IMR-90 (cell line): Measurements from ENCODE around the gene SLC6A6. TPM values are rescaled to one million over a fixed set of nuclear protein-coding genes. Genes with fewer than 3 reads are reported as not detected.

Experiments used
- ATAC-seq: fragments of 200-7000 bp; cut with Tn5 transposase; 2 replicates; pipeline ENCODE4 v1.9.1; 2020; ENCODE audit warnings: low read depth, mild to moderate bottlenecking, moderate library complexity
- BruUV-seq: library from RNA; stranded (reverse); fragments of 400-500 nt; replicated peaks from 2 replicates; lab custom pipeline; 2021; lab: Mats Ljungman, UMichigan
- CTCF ChIA-PET: fragments of 300-600 bp; formaldehyde crosslinking; extraction: SDS; loops from one replicate; lab custom pipeline; 2021; ENCODE audit warnings: antibody characterized with exemption; lab: Yijun Ruan, JAX
- POLR2A ChIA-PET: fragments of 300-600 bp; sonication (Branson Sonifier 250); formaldehyde crosslinking; loops from one replicate; lab custom pipeline; 2022; ENCODE audit warnings: antibody characterized with exemption; ENCODE audit not compliant: unreplicated experiment; lab: Charles Lee
- DNase-seq: peaks from one replicate; pipeline ENCODE4 v3.0.0; 2013
- H2AFZ ChIP-seq: replicated peaks from 2 replicates; pipeline ENCODE3; 2013; ENCODE audit warnings: low read length, mild to moderate bottlenecking; ENCODE audit not compliant: poor library complexity
- H2AK5ac ChIP-seq: 2 replicates; pipeline ENCODE4 v1.6.1; 2013; ENCODE audit warnings: low read depth, low read length, inconsistent platforms
- H2AK9ac ChIP-seq: replicated peaks from 2 replicates; pipeline ENCODE3; 2013; ENCODE audit warnings: mild to moderate bottlenecking, low read depth, low read length, moderate library complexity; ENCODE audit not compliant: poor library complexity
- H2BK120ac ChIP-seq: 2 replicates; pipeline ENCODE4 v1.6.1; 2013; ENCODE audit warnings: low read depth, low read length, inconsistent platforms
- H2BK15ac ChIP-seq: 3 replicates; pipeline ENCODE4 v1.6.1; 2013; ENCODE audit warnings: low read depth, low read length, inconsistent platforms
- H2BK20ac ChIP-seq: 2 replicates; pipeline ENCODE4 v1.6.1; 2013; ENCODE audit warnings: low read depth, mild to moderate bottlenecking, inconsistent platforms, low read length, moderate library complexity
- H2BK5ac ChIP-seq: 2 replicates; pipeline ENCODE4 v1.6.1; 2013; ENCODE audit warnings: mild to moderate bottlenecking, low read depth, low read length, inconsistent platforms; ENCODE audit not compliant: poor library complexity, severe bottlenecking
- H3K14ac ChIP-seq: replicated peaks from 2 replicates; pipeline ENCODE4 v1.6.1; 2013; ENCODE audit warnings: low read depth, low read length, inconsistent platforms
- H3K18ac ChIP-seq: 2 replicates; pipeline ENCODE4 v1.6.1; 2013; ENCODE audit warnings: low read depth, low read length, control low read depth
- H3K23ac ChIP-seq: 2 replicates; pipeline ENCODE4 v1.6.1; 2013; ENCODE audit warnings: low read depth, low read length, inconsistent platforms
- H3K27ac ChIP-seq: 2 replicates; pipeline ENCODE4 v1.5.1; 2013; ENCODE audit warnings: mild to moderate bottlenecking, control low read depth, low read length; ENCODE audit not compliant: insufficient read depth
- H3K27me3 ChIP-seq: 2 replicates; pipeline ENCODE4 v1.6.1; 2013; ENCODE audit warnings: low read length; ENCODE audit not compliant: control insufficient read depth, insufficient read depth
- H3K36me3 ChIP-seq: 2 replicates; pipeline ENCODE4 v1.6.1; 2013; ENCODE audit warnings: low read length, mixed read lengths; ENCODE audit not compliant: control insufficient read depth, insufficient read depth
- H3K4ac ChIP-seq: 2 replicates; pipeline ENCODE4 v1.6.1; 2013; ENCODE audit warnings: low read depth, low read length, inconsistent platforms
- H3K4me1 ChIP-seq: 2 replicates; pipeline ENCODE4 v1.6.1; 2013; ENCODE audit warnings: low read length, mixed read lengths; ENCODE audit not compliant: control insufficient read depth, insufficient read depth
- H3K4me2 ChIP-seq: 2 replicates; pipeline ENCODE4 v1.6.1; 2013; ENCODE audit warnings: low read depth, mild to moderate bottlenecking, control low read depth, low read length, moderate library complexity
- H3K4me3 ChIP-seq: 2 replicates; pipeline ENCODE4 v1.5.1; 2013; ENCODE audit warnings: low read depth, mild to moderate bottlenecking, control low read depth, low read length, moderate library complexity; ENCODE audit not compliant: insufficient read depth
- H3K56ac ChIP-seq: 2 replicates; pipeline ENCODE4 v1.6.1; 2013; ENCODE audit warnings: low read length, inconsistent platforms; ENCODE audit not compliant: insufficient read depth; ENCODE audit errors: extremely low read depth
- H3K79me1 ChIP-seq, 2 experiments: 2 replicates each; pipeline ENCODE4 v1.6.1; 2013; ENCODE audit warnings: low read length in 2 of 2, inconsistent platforms in 1 of 2, low read depth in 1 of 2
- H3K9ac ChIP-seq: 2 replicates; pipeline ENCODE4 v1.6.1; 2013; ENCODE audit warnings: low read depth, low read length, control low read depth
- H3K9me1 ChIP-seq: 2 replicates; pipeline ENCODE4 v1.6.1; 2013; ENCODE audit warnings: low read length, inconsistent platforms; ENCODE audit not compliant: insufficient read depth
- H3K9me3 ChIP-seq: 2 replicates; pipeline ENCODE4 v1.6.1; 2013; ENCODE audit warnings: low read length; ENCODE audit not compliant: control insufficient read depth, insufficient read depth
- H4K20me1 ChIP-seq: 2 replicates; pipeline ENCODE4 v1.6.1; 2013; ENCODE audit warnings: low read length, inconsistent platforms; ENCODE audit not compliant: insufficient read depth
- H4K5ac ChIP-seq: 2 replicates; pipeline ENCODE4 v1.6.1; 2013; ENCODE audit warnings: mild to moderate bottlenecking, low read depth, low read length, control low read depth
- H4K8ac ChIP-seq, 2 experiments: 2 replicates each; pipeline ENCODE4 v1.6.1; 2013; ENCODE audit warnings: low read depth in 2 of 2, low read length in 2 of 2, control low read depth in 1 of 2, inconsistent platforms in 1 of 2
- H4K91ac ChIP-seq: 2 replicates; pipeline ENCODE4 v1.6.1; 2013; ENCODE audit warnings: low read depth, low read length, inconsistent platforms; ENCODE audit not compliant: insufficient read depth
- CEBPB ChIP-seq: IDR thresholded peaks from 2 replicates; pipeline ENCODE4 v1.6.1; 2012; ENCODE audit warnings: low read depth, low read length, improper control_type of control experiment
- CHD1 ChIP-seq: IDR thresholded peaks from 2 replicates; pipeline ENCODE4 v1.6.1; 2012; ENCODE audit warnings: low read depth, low read length, improper control_type of control experiment
- MAFK ChIP-seq: IDR thresholded peaks from 2 replicates; pipeline ENCODE4 v1.6.1; 2012; ENCODE audit warnings: low read depth, low read length, improper control_type of control experiment
- MAZ ChIP-seq: IDR thresholded peaks from 2 replicates; pipeline ENCODE4 v1.6.1; 2012; ENCODE audit warnings: low read depth, mild to moderate bottlenecking, low read length, improper control_type of control experiment, moderate library complexity, borderline replicate concordance
- NFE2L2 ChIP-seq: fragments of 150-350 bp; IDR thresholded peaks from 2 replicates; pipeline ENCODE4 v1.6.1; 2016; ENCODE audit warnings: low read depth, mild to moderate bottlenecking, low read length
- RAD21 ChIP-seq: IDR thresholded peaks from 2 replicates; pipeline ENCODE4 v1.6.1; 2012; ENCODE audit warnings: low read length, improper control_type of control experiment
- SMC3 ChIP-seq: fragments of 150-350 bp; IDR thresholded peaks from 2 replicates; pipeline ENCODE4 v1.6.1; 2016; ENCODE audit warnings: low read depth, mild to moderate bottlenecking, antibody characterized with exemption, low read length, moderate library complexity
- WGBS, 2 experiments: methylation state at CpG; one replicate each; pipeline versions ENCODE4 v1.1.5 to v1.1.7; 2013; ENCODE audit warnings: missing lambda C conversion rate in 2 of 2; ENCODE audit not compliant: insufficient read length in 1 of 2; ENCODE audit errors: extremely low coverage in 2 of 2; 5-methylcytosine and 5-hydroxymethylcytosine counted together
- dilution Hi-C: fragments of 300-500 bp; cut with HindIII; formaldehyde crosslinking; loops from one replicate; pipeline ENCODE4 v1.14.3; 2018; ENCODE audit warnings: low sequenced_read_pairs; ENCODE audit not compliant: unreplicated experiment
- in situ Hi-C: fragments of 300-500 bp; cut with MboI; formaldehyde crosslinking; loops from 3 replicates; pipeline ENCODE4 v1.14.3; 2019; ENCODE audit warnings: low sequenced_read_pairs, inconsistent platforms, mixed read lengths
- intact Hi-C: fragments of 100-400 bp; cut with micrococcal nuclease; formaldehyde crosslinking; loops from 2 replicates; pipeline ENCODE4 v1.10.0; 2022
- polyA plus RNA-seq, 3 experiments: library from polyadenylated mRNA; depleted of rRNA; stranded (reverse); fragments of >200 nt; gene quantifications; 2 replicates each; pipeline ENCODE4 v1.2.3, GENCODE V29; 2012; ENCODE audit warnings: low replicate concordance in 1 of 3
- total RNA-seq: library from RNA; depleted of rRNA; stranded (reverse); fragments of >200 nt; gene quantifications from 2 replicates; pipeline ENCODE4 v1.2.3, GENCODE V29; 2012

Gene SLC6A6
- total and polyA plus RNA-seq, 2 of the 4 experiments (the other 2 are of a cell fraction): 29.9 to 39.4 TPM

DNA sequence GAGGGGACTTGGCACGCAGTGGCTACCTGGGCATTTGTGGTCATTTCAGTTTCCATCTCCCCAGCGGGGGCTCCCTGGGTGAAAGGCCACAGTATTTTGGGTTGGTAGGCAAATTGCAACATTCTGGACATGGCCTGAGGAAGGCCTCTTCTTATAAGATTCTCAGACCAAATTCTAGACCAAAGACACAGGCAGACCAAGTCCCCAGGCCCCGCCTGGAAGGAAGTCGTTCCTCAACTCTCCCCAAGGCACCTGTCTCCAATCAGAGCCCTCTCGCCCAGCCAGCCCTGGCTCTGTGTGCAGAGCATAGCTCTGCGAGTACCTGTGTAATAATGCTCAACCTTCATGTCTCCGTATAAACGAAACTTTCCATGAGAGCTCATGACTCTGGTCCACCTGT, 84.7 kb downstream of the SLC6A6 start:
- peaks cover 51% of the 10 kb centered on the region for H3K36me3 ChIP-seq
- no peak overlapping the region for H3K9ac ChIP-seq
- H2BK120ac ChIP-seq: no peak overlapping the region
- no peak overlapping the region for H4K91ac ChIP-seq
- H3K4me1 ChIP-seq: peaks cover 4% of the 10 kb centered on the region; the same call in 1 of the 2 replicates
- H3K27ac ChIP-seq: no peak overlapping the region
- no peak overlapping the region for H3K56ac ChIP-seq
- H3K18ac ChIP-seq: no peak overlapping the region
- H3K9me1 ChIP-seq: peaks cover 7% of the 10 kb centered on the region
- no peak overlapping the region for H2AFZ ChIP-seq
- H3K9me3 ChIP-seq: no peaks in the 10 kb centered on the region
- H3K4ac ChIP-seq: no peak overlapping the region
- no peak overlapping the region for H4K5ac ChIP-seq
- intact Hi-C loops: no loop called here
- dilution Hi-C loops: no loop called here
- in situ Hi-C loops: no loop called here
- H3K23ac ChIP-seq: no peak overlapping the region
- no peak overlapping the region for H3K14ac ChIP-seq
- no peak overlapping the region for H2BK5ac ChIP-seq
- no peaks in the 10 kb centered on the region for H3K79me1 ChIP-seq
- TF ChIP-seq CHD1 (no peak), NFE2L2 (no peak), CEBPB (no peak), MAFK (no peak), MAZ (no peak), RAD21 (no peak), SMC3 (no peak)
- no peak for DNase-seq
- no peak overlapping the region for H3K4me3 ChIP-seq
- H2BK15ac ChIP-seq: no peak overlapping the region
- ChIA-PET POLR2A (no interaction called here), CTCF (no interaction called here)
- WGBS, 2 experiments: no CpG with 5 or more reads among the region's 8 CpGs
- no peak for ATAC-seq
- H2AK9ac ChIP-seq: no peak overlapping the region
- H4K20me1 ChIP-seq: no peaks in the 10 kb centered on the region
- no TSS peak for BruUV-seq
- no peaks in the 10 kb centered on the region for H3K27me3 ChIP-seq
- H4K8ac ChIP-seq: no peak overlapping the region
- H3K4me2 ChIP-seq: no peak overlapping the region
- no peak overlapping the region for H2BK20ac ChIP-seq
- no peak overlapping the region for H2AK5ac ChIP-seq
